ENCODE data around the gene KRTAP10-6.
"Not testable (repeated sequence)": the region's sequence is repeated elsewhere in the genome, so short reads cannot be mapped to it uniquely, and the experiment has no call there.

KRTAP10-6 gene

GRCh38 chr21:44603109-44603875 is 11.0 kb upstream of the KRTAP10-6 start:
- no peak for TF ChIP-seq CTCF (IDR thresholded peaks at IDR 0.05)

- no peak for TF ChIP-seq CTCF (IDR thresholded peaks at IDR 0.05)
Observed at GRCh38 chr21:44602463-44602850, 10.2 kb upstream of the KRTAP10-6 start.

GRCh38 chr21:44601596-44602462 is 9.5 kb upstream of the KRTAP10-6 start:
- TF ChIP-seq CTCF (IDR thresholded peaks at IDR 0.05): no peak

DNA sequence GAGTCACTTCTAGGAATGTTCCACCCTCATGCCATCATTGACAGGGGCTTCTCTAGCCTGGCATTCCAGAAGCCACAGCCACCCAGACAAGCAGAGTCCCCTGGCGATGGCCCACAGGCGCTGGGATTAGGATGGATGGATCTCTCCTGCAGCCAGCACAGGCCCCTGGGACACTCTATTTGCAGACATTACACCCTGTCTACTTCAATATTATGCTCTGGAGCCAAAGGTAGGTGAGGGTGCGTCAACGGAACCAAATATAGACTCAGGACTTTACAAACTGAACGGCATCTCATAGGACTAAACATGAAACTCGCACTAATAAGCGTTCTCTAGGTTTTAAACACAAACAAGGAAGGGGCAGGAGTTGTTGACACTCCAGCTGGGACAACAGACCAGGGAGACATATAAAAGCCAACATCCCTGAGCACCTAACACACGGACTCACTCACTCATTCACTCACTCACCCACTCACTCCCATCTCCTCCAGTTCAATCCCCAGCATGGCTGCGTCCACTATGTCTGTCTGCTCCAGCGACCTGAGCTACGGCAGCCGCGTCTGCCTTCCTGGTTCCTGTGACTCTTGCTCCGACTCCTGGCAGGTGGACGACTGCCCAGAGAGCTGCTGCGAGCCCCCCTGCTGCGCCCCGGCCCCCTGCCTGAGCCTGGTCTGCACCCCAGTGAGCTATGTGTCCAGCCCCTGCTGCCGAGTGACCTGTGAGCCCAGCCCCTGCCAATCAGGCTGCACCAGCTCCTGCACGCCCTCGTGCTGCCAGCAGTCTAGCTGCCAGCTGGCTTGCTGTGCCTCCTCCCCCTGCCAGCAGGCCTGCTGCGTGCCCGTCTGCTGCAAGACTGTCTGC is 8.0 kb upstream of the KRTAP10-6 start, which contains the start of gene KRTAP10-7:
KRTAP10-7 (plus strand) TSS at position 480 of the 861 bp plus-strand sequence; CDS start at position 505, 25 bp downstream.
- TF ChIP-seq CTCF (IDR thresholded peaks at IDR 0.05): not testable (repeated sequence)

- TF ChIP-seq CTCF (IDR thresholded peaks at IDR 0.05): no peak
Observed at GRCh38 chr21:44599264-44600029, 7.1 kb upstream of the KRTAP10-6 start.

DNA sequence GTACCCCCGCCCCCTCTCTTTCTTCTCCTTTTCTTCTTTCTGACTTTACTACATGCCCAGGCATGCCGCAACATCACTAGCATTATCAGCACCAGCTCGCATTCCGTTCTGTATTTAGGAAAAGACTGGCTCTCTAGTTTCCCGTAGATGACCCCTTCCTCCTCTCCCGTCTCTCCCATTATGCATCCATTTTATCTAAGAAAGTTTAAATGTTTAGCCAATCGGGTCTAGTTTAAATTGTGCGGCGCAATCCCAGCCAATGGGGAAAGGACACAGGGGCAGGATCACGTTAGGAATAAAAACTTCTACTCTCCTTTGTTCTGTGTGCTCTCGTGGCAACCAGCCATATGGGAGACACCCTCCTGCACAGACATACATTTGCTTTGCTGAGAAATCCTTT is 5.8 kb upstream of the KRTAP10-6 start:
- no peak for TF ChIP-seq CTCF (IDR thresholded peaks at IDR 0.05)

Data from LNCAP (cell line).